Neutrophil (primary cell): Measurements from ENCODE around the gene MLANA.

Source experiments
- H3K27ac ChIP-seq: fragments of 200-600 bp; sonication (generic); 2 replicates; pipeline ENCODE4 v1.5.1; 2016; ENCODE audit warnings: mild to moderate bottlenecking, moderate library complexity
- H3K27me3 ChIP-seq: fragments of 200-600 bp; sonication (generic); 2 replicates; pipeline ENCODE4 v1.6.0; 2016; ENCODE audit warnings: mild to moderate bottlenecking
- H3K36me3 ChIP-seq: fragments of 200-600 bp; sonication (generic); 2 replicates; pipeline ENCODE4 v1.5.1; 2017
- H3K4me1 ChIP-seq, 2 experiments: fragments of 200-600 bp in 1 of 2; sonication (generic) in 1 of 2; 1 replicate in 1 of 2; 2 replicates in 1 of 2; pipeline versions ENCODE4 v1.5.1 to v1.6.1; 2013 to 2016; ENCODE audit warnings: low read depth in 1 of 2, low read length in 1 of 2, mild to moderate bottlenecking in 1 of 2, moderate library complexity in 1 of 2; ENCODE audit not compliant: control insufficient read depth in 1 of 2, insufficient read depth in 1 of 2
- H3K4me3 ChIP-seq, 2 experiments: fragments of 200-600 bp in 1 of 2; sonication (generic) in 1 of 2; 1 replicate in 1 of 2; 2 replicates in 1 of 2; pipeline ENCODE4 v1.5.1; 2013 to 2016; ENCODE audit warnings: low read depth in 1 of 2, low read length in 1 of 2, mild to moderate bottlenecking in 1 of 2, moderate library complexity in 1 of 2
- H3K9me3 ChIP-seq: fragments of 200-600 bp; sonication (generic); 2 replicates; pipeline ENCODE4 v1.5.1; 2016
- TF ChIP-seq, protein P1 (sequence below): fragments of 200-600 bp; sonication (generic); IDR thresholded peaks from 2 replicates; pipeline ENCODE4 v1.5.1; 2016; ENCODE audit warnings: antibody characterized with exemption

The MLANA gene

DNA sequence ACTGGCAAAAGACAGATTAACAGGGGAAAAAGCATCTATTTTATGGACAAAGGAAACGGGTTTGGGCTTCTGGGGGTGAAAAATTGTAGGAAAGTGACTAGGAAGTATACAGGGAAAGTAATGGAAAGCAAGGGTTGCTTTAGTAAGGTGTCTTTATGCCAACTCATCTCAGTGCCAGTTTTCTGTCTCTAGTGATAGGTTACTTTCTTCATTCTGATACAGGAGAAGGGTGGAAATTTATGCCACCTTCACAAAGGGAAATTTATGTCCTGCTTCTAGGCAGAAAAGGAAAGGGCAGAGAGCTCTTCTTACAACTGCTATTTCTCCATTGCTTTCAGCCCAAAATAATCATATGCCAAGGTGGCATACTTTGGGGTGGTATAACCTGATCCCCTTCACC lies 37.7 kb upstream of the MLANA start:
- TF ChIP-seq, protein P1, sequence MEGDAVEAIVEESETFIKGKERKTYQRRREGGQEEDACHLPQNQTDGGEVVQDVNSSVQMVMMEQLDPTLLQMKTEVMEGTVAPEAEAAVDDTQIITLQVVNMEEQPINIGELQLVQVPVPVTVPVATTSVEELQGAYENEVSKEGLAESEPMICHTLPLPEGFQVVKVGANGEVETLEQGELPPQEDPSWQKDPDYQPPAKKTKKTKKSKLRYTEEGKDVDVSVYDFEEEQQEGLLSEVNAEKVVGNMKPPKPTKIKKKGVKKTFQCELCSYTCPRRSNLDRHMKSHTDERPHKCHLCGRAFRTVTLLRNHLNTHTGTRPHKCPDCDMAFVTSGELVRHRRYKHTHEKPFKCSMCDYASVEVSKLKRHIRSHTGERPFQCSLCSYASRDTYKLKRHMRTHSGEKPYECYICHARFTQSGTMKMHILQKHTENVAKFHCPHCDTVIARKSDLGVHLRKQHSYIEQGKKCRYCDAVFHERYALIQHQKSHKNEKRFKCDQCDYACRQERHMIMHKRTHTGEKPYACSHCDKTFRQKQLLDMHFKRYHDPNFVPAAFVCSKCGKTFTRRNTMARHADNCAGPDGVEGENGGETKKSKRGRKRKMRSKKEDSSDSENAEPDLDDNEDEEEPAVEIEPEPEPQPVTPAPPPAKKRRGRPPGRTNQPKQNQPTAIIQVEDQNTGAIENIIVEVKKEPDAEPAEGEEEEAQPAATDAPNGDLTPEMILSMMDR, result no peak

DNA sequence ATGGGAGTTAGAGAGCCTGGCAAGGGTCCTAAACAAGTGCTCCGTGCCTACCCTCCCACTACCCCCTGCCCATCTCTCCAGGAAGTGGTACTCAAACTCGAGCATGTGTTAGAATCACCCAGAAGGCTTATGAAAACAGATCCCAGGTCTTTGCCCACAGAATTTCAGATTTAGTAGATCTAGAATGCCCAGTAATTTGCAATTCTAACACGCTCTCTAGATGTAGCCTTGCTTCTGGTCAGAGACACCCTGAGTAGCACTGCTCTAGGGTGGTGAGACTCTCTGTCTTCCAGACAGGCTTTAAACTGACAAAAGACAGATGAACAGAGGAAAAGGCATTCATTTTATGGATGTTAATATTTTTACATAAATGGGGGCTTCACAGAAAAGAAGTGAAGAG lies 37.1 kb upstream of the MLANA start:
- Histone ChIP-seq H3K4me1 (no peaks in the 10 kb centered on the region), H3K27me3 (no peaks in the 10 kb centered on the region), H3K36me3 (no peaks in the 10 kb centered on the region), H3K9me3 (no peaks in the 10 kb centered on the region), H3K27ac (no peak overlapping the region), H3K4me3 (no peak overlapping the region)
- TF ChIP-seq, protein P1, result no peak

More for the DNA sequence above, 37.7 kb upstream of the MLANA start:
- Histone ChIP-seq H3K4me3 (no peak overlapping the region), H3K4me1 (no peaks in the 10 kb centered on the region), H3K36me3 (no peaks in the 10 kb centered on the region), H3K9me3 (no peaks in the 10 kb centered on the region), H3K27me3 (no peaks in the 10 kb centered on the region), H3K27ac (no peak overlapping the region)

DNA sequence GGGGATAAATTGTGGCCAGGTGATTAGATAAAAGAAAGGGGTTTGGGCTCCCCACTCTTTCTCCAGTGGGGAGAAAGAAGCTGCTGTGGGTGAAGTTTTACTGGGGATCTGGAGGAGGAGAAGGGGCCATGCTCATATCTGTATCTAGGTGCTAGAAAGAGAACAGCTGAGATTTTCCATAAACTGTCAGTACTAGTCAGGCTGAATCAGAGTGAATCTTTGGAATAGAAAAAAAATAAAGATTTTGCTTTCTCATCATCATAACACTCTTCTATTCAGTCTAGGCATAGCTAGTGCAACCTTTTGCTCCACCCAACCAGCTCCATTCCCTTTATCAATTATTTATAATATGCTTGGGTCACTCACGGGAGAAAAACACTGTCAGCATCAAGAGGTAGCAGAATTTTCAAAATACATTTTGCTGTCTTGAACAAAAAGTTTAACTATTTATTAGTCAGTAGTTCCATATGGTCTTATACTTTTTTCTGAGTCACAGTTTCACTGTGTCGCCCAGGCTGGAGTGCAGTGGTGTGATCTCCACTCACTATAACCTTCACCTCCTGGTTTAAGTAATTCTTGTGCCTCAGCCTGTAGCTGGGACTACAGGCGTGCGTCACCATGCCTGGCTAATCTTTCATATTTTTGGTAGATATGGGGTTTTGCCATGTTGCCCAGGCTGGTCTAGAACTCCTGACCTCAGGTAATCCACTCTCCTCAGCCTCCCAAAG lies 36.5 kb upstream of the MLANA start:
- Histone ChIP-seq H3K36me3 (no peaks in the 10 kb centered on the region), H3K9me3 (no peaks in the 10 kb centered on the region), H3K27me3 (no peaks in the 10 kb centered on the region), H3K4me3 (no peak overlapping the region), H3K4me1 (no peaks in the 10 kb centered on the region), H3K27ac (no peak overlapping the region)
- TF ChIP-seq, protein P1, result no peak

DNA sequence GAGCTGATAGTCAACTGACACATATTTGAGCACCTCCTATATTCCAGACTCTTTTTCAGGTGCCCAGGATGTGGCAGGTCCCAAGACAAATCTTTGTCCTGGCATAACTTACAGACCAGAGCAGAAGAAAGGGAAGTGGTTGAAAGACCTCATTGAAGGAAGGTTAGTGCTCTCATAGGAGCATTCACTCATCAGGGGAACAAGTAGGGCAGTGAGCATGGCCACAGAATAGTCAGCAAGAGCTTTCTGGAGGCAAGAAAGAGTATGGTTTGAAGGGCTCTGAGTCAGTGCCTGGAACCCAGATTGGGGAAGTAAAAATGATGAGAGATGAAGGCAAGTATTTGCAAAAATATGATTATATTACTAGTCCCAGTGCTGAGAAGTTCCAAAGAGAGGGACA lies 32.8 kb upstream of the MLANA start:
- Histone ChIP-seq H3K4me3 (no peak overlapping the region), H3K27ac (no peak overlapping the region), H3K4me1 (no peaks in the 10 kb centered on the region), H3K9me3 (no peaks in the 10 kb centered on the region), H3K36me3 (no peaks in the 10 kb centered on the region), H3K27me3 (no peaks in the 10 kb centered on the region)
- TF ChIP-seq, protein P1, result no peak

DNA sequence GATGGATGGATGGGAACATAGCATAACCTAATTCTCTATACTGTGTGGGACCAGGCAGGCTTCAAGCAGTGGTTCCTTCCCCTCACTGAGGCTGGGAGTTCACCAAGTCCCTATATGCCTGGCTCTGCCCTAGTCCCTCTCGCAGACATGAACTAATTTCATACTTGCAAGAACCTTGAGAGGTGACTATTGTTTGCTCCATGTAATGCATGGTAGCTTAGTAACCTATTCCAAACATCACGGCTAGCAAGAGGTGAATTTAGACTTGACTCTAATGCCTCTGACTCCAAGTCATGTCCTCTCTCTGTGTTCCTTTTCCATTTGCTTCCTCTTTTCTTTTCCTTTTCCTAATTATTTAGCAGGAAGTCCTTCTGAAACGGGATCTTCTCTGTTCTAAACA lies 31.9 kb upstream of the MLANA start:
- Histone ChIP-seq H3K9me3 (no peaks in the 10 kb centered on the region), H3K27ac (no peak overlapping the region), H3K36me3 (no peaks in the 10 kb centered on the region), H3K4me1 (no peaks in the 10 kb centered on the region), H3K27me3 (no peaks in the 10 kb centered on the region), H3K4me3 (no peak overlapping the region)
- TF ChIP-seq, protein P1, result no peak
